Measurements from ENCODE around the gene RAD1.
A peak's percentile ranks its signal among the peaks of the same experiment; 100 is the strongest.

The RAD1 gene

GRCh38 chr5:34914671-34915138, 599 bp downstream of the RAD1 start:
- DNase-seq, result no peak

DNA sequence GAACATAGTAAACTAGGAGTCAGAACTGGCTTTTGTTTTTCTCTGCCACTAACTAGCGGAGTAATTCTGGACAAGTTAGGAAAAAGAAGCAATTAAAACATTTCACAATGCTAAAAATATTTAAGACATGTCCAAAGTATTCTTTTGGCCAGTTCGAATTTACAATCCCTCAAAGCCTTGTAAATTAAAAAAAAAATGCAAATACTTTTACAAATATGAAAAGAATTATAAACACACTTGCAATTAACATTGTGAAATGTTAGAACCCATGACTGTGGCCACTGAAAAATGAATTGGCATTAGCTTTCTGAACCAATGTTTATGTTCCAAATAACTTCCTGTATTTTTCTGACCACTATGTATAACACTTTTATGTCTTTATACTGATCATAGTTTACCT, 2.2 kb downstream of the RAD1 start:
- no peak for DNase-seq

GRCh38 chr5:34905564-34905963, 9.7 kb downstream of the RAD1 start:
- no peak for DNase-seq

- no peak for DNase-seq
Measured at GRCh38 chr5:34903260-34903659, 12.0 kb downstream of the RAD1 start.

DNA sequence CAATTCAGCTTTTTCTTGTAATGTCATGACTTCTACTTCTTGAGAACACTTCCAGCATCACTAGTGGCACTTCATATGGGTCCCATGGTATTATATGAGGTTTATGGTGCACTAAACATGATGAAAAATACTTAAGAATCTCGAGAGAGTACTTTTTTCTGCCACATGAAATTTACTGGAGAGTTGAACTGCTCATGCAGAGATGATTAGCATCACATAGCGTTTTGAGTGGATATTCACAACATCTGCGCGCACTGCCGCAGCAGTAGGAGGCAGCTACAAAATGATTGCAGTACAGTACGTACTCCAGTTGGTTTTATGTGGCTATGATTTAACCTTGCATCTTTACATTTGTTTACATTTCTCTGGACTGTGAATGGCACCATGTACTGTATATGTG, 14.7 kb downstream of the RAD1 start:
- no peak for DNase-seq

DNA sequence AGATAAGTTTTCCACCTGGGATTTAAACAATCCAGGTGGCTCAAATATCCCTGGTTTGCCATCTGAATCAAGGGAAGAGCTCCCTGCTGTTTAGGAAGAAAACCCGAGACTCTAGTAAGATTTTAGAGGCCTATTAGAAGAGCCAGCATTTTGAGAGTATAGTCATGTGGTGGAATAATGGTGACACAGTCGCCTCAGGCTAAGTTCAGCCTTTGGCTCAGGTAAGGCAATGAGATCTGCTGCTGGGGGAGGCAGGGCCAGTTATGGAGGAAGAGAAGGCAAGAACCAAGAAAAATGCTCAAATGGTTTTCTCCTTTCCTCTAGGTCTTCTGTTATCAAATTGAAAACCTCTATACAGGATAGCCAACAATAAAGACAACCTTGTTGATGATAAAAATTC, 16.2 kb downstream of the RAD1 start:
- DNase-seq, result no peak

- peak; percentile 62 for DNase-seq
Measured at GRCh38 chr5:34898258-34898895, 16.9 kb downstream of the RAD1 start.

DNA sequence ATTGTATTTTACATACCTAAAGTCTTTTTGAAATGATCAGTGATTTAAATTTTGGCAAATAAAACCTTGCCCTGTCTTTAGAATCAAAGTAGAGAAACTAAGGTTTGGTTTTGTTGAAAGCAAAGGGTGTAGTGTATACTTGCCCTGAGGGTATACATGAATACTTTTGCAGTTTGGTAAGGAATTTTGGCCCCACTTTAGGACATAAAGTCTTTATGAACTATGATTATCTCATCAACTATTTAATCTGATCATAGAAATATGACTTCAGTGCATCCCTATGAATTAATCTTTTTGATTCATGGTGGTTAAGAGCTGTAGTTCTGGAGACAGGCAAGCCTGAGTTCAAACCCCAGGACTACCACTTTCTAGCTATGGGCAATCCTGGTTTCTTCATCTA, 17.7 kb downstream of the RAD1 start:
- no peak for DNase-seq

- DNase-seq, result no peak
Measured at GRCh38 chr5:34895641-34896419, 19.5 kb downstream of the RAD1 start.

- no peak for DNase-seq
Measured at GRCh38 chr5:34894716-34895115, 20.6 kb downstream of the RAD1 start.

GRCh38 chr5:34892414-34892813, 22.9 kb downstream of the RAD1 start:
- DNase-seq, result no peak

DNA sequence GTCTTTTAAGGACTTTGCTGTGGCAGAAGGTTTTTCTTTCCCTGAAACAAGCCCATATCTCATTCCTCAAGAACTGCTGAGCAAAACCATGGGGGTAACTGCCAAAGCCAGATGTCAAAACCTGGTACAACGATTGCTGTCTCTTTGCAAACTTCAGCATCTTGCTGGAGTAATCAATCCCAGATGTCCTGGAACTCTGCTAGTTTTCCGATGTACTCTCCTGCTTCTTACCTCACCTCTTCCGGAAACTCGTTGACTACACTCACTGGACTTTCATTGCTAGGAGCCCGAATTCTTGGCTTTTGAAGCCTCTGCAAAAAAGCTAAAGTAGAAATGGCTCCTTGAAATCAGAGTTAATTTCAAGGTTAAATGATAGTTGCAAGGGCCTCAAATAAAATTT, 23.3 kb downstream of the RAD1 start:
- no peak for DNase-seq

- DNase-seq, result no peak
Measured at GRCh38 chr5:34889394-34889793, 25.9 kb downstream of the RAD1 start.

DNA sequence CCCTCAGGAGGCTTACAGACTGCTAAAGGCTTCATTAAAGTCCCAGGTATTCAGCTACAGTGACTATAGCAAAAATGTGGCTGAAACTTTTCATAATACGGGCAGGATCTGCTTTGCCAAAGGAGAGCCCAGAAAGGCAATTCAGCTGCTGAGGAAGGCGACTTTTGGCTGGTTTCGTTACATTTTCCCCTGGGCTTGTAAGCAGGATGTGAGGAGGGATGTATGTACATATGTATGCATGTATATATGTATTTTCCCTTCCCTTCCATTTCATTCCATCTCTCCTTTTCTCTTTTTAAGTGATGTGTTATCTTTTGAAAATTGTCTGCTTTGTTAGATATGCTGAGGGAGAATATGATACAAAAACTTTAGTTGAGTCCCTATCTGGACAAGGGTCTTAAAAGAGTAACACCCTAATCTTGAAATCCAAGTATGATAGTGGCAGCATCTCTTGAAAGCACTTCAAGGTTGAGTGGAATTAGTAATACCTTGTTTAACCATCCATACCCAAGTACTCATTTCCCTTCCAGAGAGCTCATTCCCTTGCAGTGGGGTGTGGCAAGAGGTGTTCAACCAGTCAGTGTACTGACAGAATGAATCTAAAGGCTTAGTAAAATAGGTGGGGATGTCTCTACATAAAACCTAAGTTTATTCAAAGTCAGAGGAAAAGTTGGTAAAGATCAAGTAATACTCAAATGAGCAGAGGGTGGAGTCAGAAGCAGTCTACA, 28.7 kb downstream of the RAD1 start:
- no peak for DNase-seq

DNA sequence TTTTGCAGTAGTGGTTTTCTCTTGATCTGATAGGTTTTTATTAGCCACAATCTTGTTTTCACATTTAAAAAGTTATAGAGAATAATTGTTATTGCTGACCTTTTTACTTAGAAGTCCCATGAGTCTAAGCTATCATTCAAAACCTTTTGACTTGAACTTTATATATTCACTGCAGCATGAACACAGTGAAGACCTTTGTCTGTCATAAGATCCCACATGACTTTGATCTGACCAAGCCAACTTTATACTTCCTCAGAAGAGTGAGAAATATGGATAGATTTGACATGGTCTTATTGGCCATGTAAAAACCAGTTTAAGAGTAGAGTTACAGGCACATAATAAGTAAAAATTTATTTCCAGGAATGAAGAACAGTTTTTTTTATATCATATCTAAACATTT, 34.1 kb downstream of the RAD1 start:
- DNase-seq, result no peak

GRCh38 chr5:34876275-34876674, 39.0 kb downstream of the RAD1 start:
- DNase-seq, result no peak

GRCh38 chr5:34870382-34870781, 44.9 kb downstream of the RAD1 start:
- DNase-seq, result no peak

DNA sequence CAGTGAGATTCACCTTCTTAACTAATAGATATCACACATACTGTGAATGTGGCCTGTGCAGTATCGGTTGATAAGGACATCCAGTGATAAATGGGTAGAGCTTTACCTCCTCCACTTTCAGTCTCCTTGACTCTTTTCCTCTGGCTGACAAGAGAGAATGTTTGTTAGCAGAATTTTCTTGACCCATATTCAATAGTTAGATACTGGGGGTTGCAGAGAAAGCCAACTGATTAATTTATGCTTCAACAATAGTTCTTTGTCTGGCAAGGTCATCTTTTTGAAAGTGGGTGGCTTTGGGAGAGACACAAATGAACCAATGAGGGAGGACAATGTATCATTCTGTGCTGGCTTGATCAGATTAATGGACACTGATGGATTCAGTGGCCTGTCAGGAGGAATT, 46.0 kb downstream of the RAD1 start:
- no peak for DNase-seq

GRCh38 chr5:34868791-34869190, 46.5 kb downstream of the RAD1 start:
- DNase-seq, result no peak

DNA sequence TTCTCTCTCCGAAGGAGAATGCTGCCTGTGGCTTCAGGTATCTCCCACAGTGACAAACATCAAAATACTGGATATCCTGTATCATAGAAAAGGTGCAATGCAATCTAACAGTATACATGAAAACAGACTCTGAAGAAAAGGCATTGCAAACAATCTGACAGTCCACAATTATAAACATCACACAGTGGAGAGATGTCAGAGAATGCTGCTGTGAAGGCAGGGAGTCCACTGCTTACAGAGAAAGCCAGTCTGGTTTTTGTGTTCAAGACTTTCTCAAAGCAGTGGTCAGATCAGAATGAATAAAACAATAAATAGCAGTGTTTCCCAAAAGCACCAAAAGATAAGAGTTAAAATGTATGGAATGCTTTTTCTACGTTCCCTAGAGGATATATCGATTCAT, 47.6 kb downstream of the RAD1 start:
- no peak for DNase-seq

DNA sequence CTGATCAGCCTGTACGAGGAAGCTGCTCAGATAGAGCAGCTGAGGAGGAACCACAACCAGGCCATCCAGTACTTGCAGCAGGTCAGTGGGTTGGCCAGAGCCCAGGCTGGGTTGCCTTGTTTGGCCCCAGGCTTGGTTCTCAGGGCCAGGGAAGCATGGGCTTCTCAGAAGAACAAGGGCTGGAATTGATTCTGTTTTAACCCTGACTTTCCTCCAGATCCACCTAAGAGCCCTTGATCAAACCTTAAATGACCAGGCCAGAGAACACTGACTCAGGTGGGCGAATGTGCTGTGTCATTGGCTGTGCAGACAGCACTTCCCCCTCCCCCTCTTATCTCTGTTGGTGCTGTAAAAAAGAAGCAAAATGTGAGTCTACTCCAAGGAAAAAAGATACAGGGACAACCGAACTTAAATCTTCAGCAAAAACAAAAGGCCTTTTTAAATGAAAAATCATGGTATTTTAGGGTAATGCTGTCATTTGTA, 48.3 kb downstream of the RAD1 start:
- DNase-seq, result no peak

DNA sequence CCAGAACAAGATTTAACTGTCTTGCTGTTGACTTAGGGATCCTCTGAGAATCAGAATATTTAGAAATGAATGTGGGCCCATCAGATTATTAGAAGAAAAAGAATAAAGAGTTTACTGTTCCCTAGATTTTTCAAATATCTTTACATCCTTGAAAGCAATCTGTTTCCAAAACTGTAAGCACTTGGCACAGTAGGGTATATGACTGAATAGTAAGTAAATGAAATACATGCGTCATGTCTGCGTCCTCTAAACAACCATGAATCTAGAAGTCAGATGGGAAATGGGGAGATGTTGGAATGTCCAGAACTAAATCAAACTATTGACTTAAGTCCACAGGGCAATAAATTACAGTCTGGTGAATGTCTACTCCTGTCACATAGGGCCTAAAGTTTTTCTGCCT, 50.2 kb downstream of the RAD1 start:
- DNase-seq, result no peak

GRCh38 chr5:34863946-34864345, 51.4 kb downstream of the RAD1 start:
- no peak for DNase-seq

- no peak for DNase-seq
Measured at GRCh38 chr5:34859253-34859652, 56.1 kb downstream of the RAD1 start.
